ENCODE results near the gene VIM. TPM values are rescaled to one million over a fixed set of nuclear protein-coding genes. Genes with fewer than 3 reads are reported as not detected.

Gene VIM
- total and polyA plus RNA-seq, 2 donors (not counting 1 experiment from before 2014, with no cell fraction given) = 343 to 375 TPM

- H3K9me3 Mint-ChIP-seq (ENCODE audit: insufficient read depth) = no peaks in the 10 kb centered on the region
- no peak overlapping the region for H3K27ac ChIP-seq (ENCODE audit: low read length in 2 of 2)
- H2AFZ ChIP-seq (ENCODE audit: insufficient read depth, low read depth, low read length, poor library complexity, severe bottlenecking) = no peak overlapping the region
- H3K4me3 Mint-ChIP-seq = no peak overlapping the region
- TF ChIP-seq CTCF (IDR thresholded peaks at IDR 0.05) (no peak), EZH2 (IDR thresholded peaks at IDR 0.05; ENCODE audit: borderline replicate concordance, insufficient read depth, low read depth, low read length, poor library complexity, severe bottlenecking) (no peak)
- DNase-seq = no peak
- CTCF ChIA-PET = no interaction called here
- peaks cover 11% of the 10 kb centered on the region for H3K79me2 ChIP-seq (ENCODE audit: control insufficient read depth, insufficient read depth, low read length)
- whole genome bisulfite sequencing (ENCODE audit: insufficient coverage) = no CpG with 5 or more reads among the region's 3 CpGs
- ATAC-seq (ENCODE audit: low read depth) = no peak
- no peak overlapping the region for H3K4me3 ChIP-seq (ENCODE audit: control extremely low read depth in 1 of 5, extremely low read depth in 1 of 5, insufficient read depth in 1 of 5, low read depth in 2 of 5, low read length in 4 of 5)
- H3K9ac ChIP-seq (ENCODE audit: low read length) = no peak overlapping the region
- no peak overlapping the region for H3K4me2 ChIP-seq (replicated peaks; ENCODE audit: low read depth, low read length, poor library complexity, severe bottlenecking)
- H4K20me1 ChIP-seq (ENCODE audit: control insufficient read depth, insufficient read depth, low read length, poor library complexity, severe bottlenecking) = no peaks in the 10 kb centered on the region
- H3K9me3 ChIP-seq (ENCODE audit: control extremely low read depth in 1 of 3, control insufficient read depth in 2 of 3, insufficient read depth in 1 of 3, low read length in 2 of 3) = no peaks in the 10 kb centered on the region
- peaks cover 3 to 5% of the 10 kb centered on the region in 2 donors for H3K4me1 ChIP-seq (ENCODE audit: control insufficient read depth in 2 of 2, insufficient read depth in 2 of 2, low read length in 2 of 2)
- H3K36me3 ChIP-seq (replicated peaks in 1 of 2; ENCODE audit: control extremely low read depth in 1 of 2, control insufficient read depth in 1 of 2, extremely low read depth in 1 of 2, insufficient read depth in 2 of 2, low read length in 1 of 2) = no peaks in the 10 kb centered on the region
- H3K4me1 Mint-ChIP-seq = peaks cover 9% of the 10 kb centered on the region
- no peaks in the 10 kb centered on the region for H3K27me3 ChIP-seq (replicated peaks in 1 of 4; ENCODE audit: control extremely low read depth in 1 of 4, control insufficient read depth in 3 of 4, insufficient read depth in 4 of 4, low read length in 3 of 4)
- H3K27me3 Mint-ChIP-seq = no peaks in the 10 kb centered on the region
- H3K27ac Mint-ChIP-seq = no peak overlapping the region
- POLR2A ChIA-PET = no interaction called here
- intact Hi-C loops (cut with micrococcal nuclease) = no loop called here
These were observed 49.0 kb upstream of the VIM start for GRCh38 chr10:17179002-17179401.

GRCh38 chr10:17181110-17181509 is 46.9 kb upstream of the VIM start:
- Histone ChIP-seq H3K4me3 (ENCODE audit: control extremely low read depth in 1 of 5, extremely low read depth in 1 of 5, insufficient read depth in 1 of 5, low read depth in 2 of 5, low read length in 4 of 5) (no peak overlapping the region), H3K27ac (ENCODE audit: low read length in 2 of 2) (no peak overlapping the region), H3K9me3 (ENCODE audit: control extremely low read depth in 1 of 3, control insufficient read depth in 2 of 3, insufficient read depth in 1 of 3, low read length in 2 of 3) (no peaks in the 10 kb centered on the region), H3K79me2 (ENCODE audit: control insufficient read depth, insufficient read depth, low read length) (peaks cover 12% of the 10 kb centered on the region), H3K36me3 (replicated peaks in 1 of 2; ENCODE audit: control extremely low read depth in 1 of 2, control insufficient read depth in 1 of 2, extremely low read depth in 1 of 2, insufficient read depth in 2 of 2, low read length in 1 of 2) (no peaks in the 10 kb centered on the region), H3K4me2 (replicated peaks; ENCODE audit: low read depth, low read length, poor library complexity, severe bottlenecking) (no peak overlapping the region), H2AFZ (ENCODE audit: insufficient read depth, low read depth, low read length, poor library complexity, severe bottlenecking) (no peak overlapping the region), H3K4me1 (ENCODE audit: control insufficient read depth in 2 of 2, insufficient read depth in 2 of 2, low read length in 2 of 2) (no peaks in the 10 kb centered on the region), H4K20me1 (ENCODE audit: control insufficient read depth, insufficient read depth, low read length, poor library complexity, severe bottlenecking) (no peaks in the 10 kb centered on the region), H3K9ac (ENCODE audit: low read length) (no peak overlapping the region), H3K27me3 (replicated peaks in 1 of 4; ENCODE audit: control extremely low read depth in 1 of 4, control insufficient read depth in 3 of 4, insufficient read depth in 4 of 4, low read length in 3 of 4) (no peaks in the 10 kb centered on the region)
- Mint-ChIP-seq H3K9me3 (ENCODE audit: insufficient read depth) (no peaks in the 10 kb centered on the region), H3K27me3 (no peaks in the 10 kb centered on the region), H3K4me3 (no peak overlapping the region), H3K27ac (no peak overlapping the region), H3K4me1 (peaks cover 2% of the 10 kb centered on the region)
- no peak for ATAC-seq (ENCODE audit: low read depth)
- intact Hi-C loops (cut with micrococcal nuclease) = loop anchor here (10.0 kb wide), 1 partner anchor 54 kb away; no protein-coding TSS in a partner anchor
- no peak for TF ChIP-seq EZH2 (IDR thresholded peaks at IDR 0.05; ENCODE audit: borderline replicate concordance, insufficient read depth, low read depth, low read length, poor library complexity, severe bottlenecking)
- no peak for TF ChIP-seq CTCF (IDR thresholded peaks at IDR 0.05)
- 87% methylated on average over 3 of the region's 5 CpGs for WGBS (ENCODE audit: insufficient coverage)
- CTCF ChIA-PET = no interaction called here
- POLR2A ChIA-PET = no interaction called here
- DNase-seq = no peak
